Endothelial cell (in vitro differentiated cells): ENCODE results near the gene PIK3C2G. TPM values are rescaled to one million over a fixed set of nuclear protein-coding genes. Genes with fewer than 3 reads are reported as not detected.

Experiments
- DNase-seq: peaks from one replicate; pipeline ENCODE4 v3.0.0; 2021; ENCODE audit warnings: low spot score
- H3K27ac Mint-ChIP-seq: one replicate; pipeline ENCODE4 v1.8.0; 2021; ENCODE audit warnings: mixed read lengths, inconsistent platforms; ENCODE audit not compliant: unreplicated experiment
- H3K27me3 Mint-ChIP-seq: one replicate; pipeline ENCODE4 v1.8.0; 2021; ENCODE audit warnings: mild to moderate bottlenecking, moderate library complexity, mixed read lengths, inconsistent platforms; ENCODE audit not compliant: unreplicated experiment
- H3K36me3 Mint-ChIP-seq: one replicate; pipeline ENCODE4 v1.8.0; 2021; ENCODE audit warnings: mild to moderate bottlenecking, low read depth, mixed read lengths, inconsistent platforms; ENCODE audit not compliant: unreplicated experiment
- H3K4me1 Mint-ChIP-seq: one replicate; pipeline ENCODE4 v1.8.0; 2021; ENCODE audit warnings: mild to moderate bottlenecking, mixed read lengths, inconsistent platforms; ENCODE audit not compliant: unreplicated experiment
- H3K4me3 Mint-ChIP-seq: one replicate; pipeline ENCODE4 v1.8.0; 2021; ENCODE audit warnings: mild to moderate bottlenecking, mixed read lengths, inconsistent platforms; ENCODE audit not compliant: unreplicated experiment
- H3K9me3 Mint-ChIP-seq: one replicate; pipeline ENCODE4 v1.8.0; 2021; ENCODE audit warnings: mixed read lengths, inconsistent platforms; ENCODE audit not compliant: unreplicated experiment
- CTCF ChIP-seq: fragments of 200-600 bp; sonication (generic); IDR thresholded peaks from one replicate; pipeline ENCODE4 v1.5.0; 2021; ENCODE audit warnings: antibody characterized with exemption; ENCODE audit not compliant: unreplicated experiment
- total RNA-seq: library from RNA; stranded (reverse); fragmentation: NEBNext Ultra II Directional; extraction: Animal tissue kit (Norgen Biotek cat#: 25700); gene quantifications from one replicate; pipeline ENCODE4 v1.2.1, GENCODE V29; 2021; ENCODE audit not compliant: unreplicated experiment

PIK3C2G gene
- total RNA-seq, 1 donor from 2014 or later, result not detected

DNA sequence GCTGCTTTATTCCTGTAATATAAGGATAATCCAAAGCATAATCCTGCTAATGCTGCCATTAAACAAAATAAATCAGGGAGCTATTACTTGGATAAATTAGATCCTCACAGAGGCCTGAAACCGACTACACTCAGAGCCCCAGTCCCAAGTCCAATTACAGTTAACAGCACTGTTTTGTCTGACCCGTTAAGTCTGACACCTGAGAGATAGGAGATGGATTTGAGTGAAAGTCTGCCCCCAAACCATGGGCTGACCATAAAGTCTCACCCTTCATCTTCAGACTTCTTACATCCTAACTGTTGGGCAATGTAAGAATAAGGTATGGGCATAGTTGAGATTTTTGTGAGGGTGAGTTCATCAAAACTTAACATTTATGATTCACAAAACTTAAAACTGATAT is 294.8 kb downstream of the PIK3C2G start:
- H3K4me1 Mint-ChIP-seq, result no peaks in the 10 kb centered on the region
- DNase-seq, result no peak
- no peak overlapping the region for H3K4me3 Mint-ChIP-seq
- H3K27me3 Mint-ChIP-seq, result no peaks in the 10 kb centered on the region
- TF ChIP-seq CTCF, result no peak
- H3K27ac Mint-ChIP-seq, result no peak overlapping the region
- no peaks in the 10 kb centered on the region for H3K36me3 Mint-ChIP-seq
- no peaks in the 10 kb centered on the region for H3K9me3 Mint-ChIP-seq

GRCh38 chr12:18559242-18559641 is 297.9 kb downstream of the PIK3C2G start:
- no peaks in the 10 kb centered on the region for H3K36me3 Mint-ChIP-seq
- DNase-seq, result no peak
- H3K4me1 Mint-ChIP-seq, result no peaks in the 10 kb centered on the region
- H3K27me3 Mint-ChIP-seq, result no peaks in the 10 kb centered on the region
- no peak for TF ChIP-seq CTCF
- no peak overlapping the region for H3K27ac Mint-ChIP-seq
- H3K9me3 Mint-ChIP-seq, result no peaks in the 10 kb centered on the region
- no peak overlapping the region for H3K4me3 Mint-ChIP-seq

DNA sequence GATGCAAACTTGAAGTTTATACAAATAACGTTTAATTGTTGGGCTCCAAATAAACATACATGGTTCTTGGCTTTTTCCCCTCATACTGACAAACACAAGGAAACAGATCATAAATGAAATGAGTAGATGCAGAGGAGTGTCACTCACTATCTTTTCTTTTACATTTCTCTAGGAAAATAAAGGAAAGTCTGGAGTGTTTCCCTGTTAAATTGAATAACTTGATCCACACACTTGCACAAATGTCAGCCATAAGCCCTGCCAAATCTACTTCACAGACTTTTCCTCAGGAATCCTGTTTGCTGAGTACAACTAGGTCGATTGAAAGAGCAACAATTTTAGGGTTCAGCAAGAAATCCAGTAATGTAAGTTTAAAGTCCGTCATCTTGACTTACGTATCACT is 301.2 kb downstream of the PIK3C2G start:
- Mint-ChIP-seq H3K27me3 (no peaks in the 10 kb centered on the region), H3K36me3 (no peaks in the 10 kb centered on the region), H3K4me1 (no peaks in the 10 kb centered on the region), H3K4me3 (no peak overlapping the region), H3K27ac (no peak overlapping the region), H3K9me3 (no peaks in the 10 kb centered on the region)
- no peak for DNase-seq
- TF ChIP-seq CTCF, result no peak

GRCh38 chr12:18564306-18564705 is 303.0 kb downstream of the PIK3C2G start:
- Mint-ChIP-seq H3K4me3 (no peak overlapping the region), H3K27ac (no peak overlapping the region), H3K4me1 (no peaks in the 10 kb centered on the region), H3K9me3 (no peaks in the 10 kb centered on the region), H3K27me3 (no peaks in the 10 kb centered on the region), H3K36me3 (no peaks in the 10 kb centered on the region)
- TF ChIP-seq CTCF, result no peak
- DNase-seq, result no peak

- H3K4me1 Mint-ChIP-seq, result no peaks in the 10 kb centered on the region
- no peak overlapping the region for H3K4me3 Mint-ChIP-seq
- no peaks in the 10 kb centered on the region for H3K27me3 Mint-ChIP-seq
- no peaks in the 10 kb centered on the region for H3K36me3 Mint-ChIP-seq
- TF ChIP-seq CTCF, result no peak
- no peak for DNase-seq
- no peaks in the 10 kb centered on the region for H3K9me3 Mint-ChIP-seq
- no peak overlapping the region for H3K27ac Mint-ChIP-seq
Measured at GRCh38 chr12:18567787-18568186, 306.5 kb downstream of the PIK3C2G start.
